HG02588 (cell line): ENCODE measurements around the gene ADGRD1.

Experiments
- ATAC-seq: cut with Tn5 transposase; IDR thresholded peaks from one replicate; pipeline ENCODE4 v1.9.1; 2021; ENCODE audit warnings: mild to moderate bottlenecking, moderate library complexity; ENCODE audit not compliant: unreplicated experiment

Gene ADGRD1

GRCh38 chr12:130961921-130962451, 8.3 kb downstream of the ADGRD1 start:
- no peak for ATAC-seq

GRCh38 chr12:130965214-130965613, 11.5 kb downstream of the ADGRD1 start:
- ATAC-seq, result no peak

- ATAC-seq, result no peak
Observed at GRCh38 chr12:130965668-130966067, 12.0 kb downstream of the ADGRD1 start.

GRCh38 chr12:130966443-130967030, 12.8 kb downstream of the ADGRD1 start:
- ATAC-seq, result no peak

GRCh38 chr12:130967636-130968035, 13.9 kb downstream of the ADGRD1 start:
- ATAC-seq, result no peak

GRCh38 chr12:130968611-130969010, 14.9 kb downstream of the ADGRD1 start:
- no peak for ATAC-seq

GRCh38 chr12:130969223-130969622, 15.5 kb downstream of the ADGRD1 start:
- ATAC-seq, result no peak

GRCh38 chr12:130970165-130970907, 16.6 kb downstream of the ADGRD1 start:
- ATAC-seq, result no peak

GRCh38 chr12:130970908-130971233, 17.2 kb downstream of the ADGRD1 start:
- ATAC-seq, result no peak

GRCh38 chr12:130971925-130972585, 18.3 kb downstream of the ADGRD1 start:
- no peak for ATAC-seq

GRCh38 chr12:130972586-130972950, 18.9 kb downstream of the ADGRD1 start:
- ATAC-seq, result no peak

GRCh38 chr12:130973109-130973508, 19.4 kb downstream of the ADGRD1 start:
- no peak for ATAC-seq

- ATAC-seq, result no peak
Observed at GRCh38 chr12:130973906-130974305, 20.2 kb downstream of the ADGRD1 start.

GRCh38 chr12:130975116-130975515, 21.4 kb downstream of the ADGRD1 start:
- no peak for ATAC-seq

GRCh38 chr12:130976171-130976720, 22.5 kb downstream of the ADGRD1 start:
- no peak for ATAC-seq

- no peak for ATAC-seq
Observed at GRCh38 chr12:130977046-130977742, 23.5 kb downstream of the ADGRD1 start.

- ATAC-seq, result no peak
Observed at GRCh38 chr12:130977743-130978095, 24.0 kb downstream of the ADGRD1 start.

GRCh38 chr12:130978785-130979184, 25.1 kb downstream of the ADGRD1 start:
- no peak for ATAC-seq

- ATAC-seq, result no peak
Observed at GRCh38 chr12:130981074-130981742, 27.5 kb downstream of the ADGRD1 start.

GRCh38 chr12:130981911-130982310, 28.2 kb downstream of the ADGRD1 start:
- ATAC-seq, result no peak
